HG03571 (cell line): ENCODE measurements around the gene DEUP1.
"Not testable (repeated sequence)": the region's sequence is repeated elsewhere in the genome, so short reads cannot be mapped to it uniquely, and the experiment has no call there.

Experiments
- ATAC-seq: cut with Tn5 transposase; IDR thresholded peaks from one replicate; pipeline ENCODE4 v1.9.1; 2021; ENCODE audit not compliant: unreplicated experiment

Gene DEUP1

GRCh38 chr11:93359396-93359795 is 28.9 kb downstream of the DEUP1 start:
- ATAC-seq, result no peak

- no peak for ATAC-seq
These were observed 30.9 kb downstream of the DEUP1 start for GRCh38 chr11:93361435-93361834.

- no peak for ATAC-seq
These were observed 37.5 kb downstream of the DEUP1 start for GRCh38 chr11:93368022-93368421.

GRCh38 chr11:93370260-93370659 is 39.7 kb downstream of the DEUP1 start:
- no peak for ATAC-seq

GRCh38 chr11:93389737-93390136 is 59.2 kb downstream of the DEUP1 start:
- ATAC-seq, result no peak

- ATAC-seq, result no peak
These were observed 62.3 kb downstream of the DEUP1 start for GRCh38 chr11:93392867-93393266.

GRCh38 chr11:93393386-93393785 is 62.8 kb downstream of the DEUP1 start:
- ATAC-seq, result no peak

GRCh38 chr11:93394488-93394887 is 63.9 kb downstream of the DEUP1 start:
- ATAC-seq, result no peak

GRCh38 chr11:93396316-93396715 is 65.8 kb downstream of the DEUP1 start:
- ATAC-seq, result no peak

- ATAC-seq, result no peak
These were observed 73.4 kb downstream of the DEUP1 start for GRCh38 chr11:93403930-93404329.

- no peak for ATAC-seq
These were observed 77.3 kb downstream of the DEUP1 start for GRCh38 chr11:93407777-93408401.

- no peak for ATAC-seq
These were observed 79.9 kb downstream of the DEUP1 start for GRCh38 chr11:93410441-93410840.

- ATAC-seq, result no peak
These were observed 81.2 kb downstream of the DEUP1 start for GRCh38 chr11:93411705-93412104.

- no peak for ATAC-seq
These were observed 101.7 kb downstream of the DEUP1 start for GRCh38 chr11:93432247-93432646.

- not testable (repeated sequence) for ATAC-seq
These were observed 112.7 kb downstream of the DEUP1 start for GRCh38 chr11:93443232-93443631.

GRCh38 chr11:93444617-93445073 is 114.1 kb downstream of the DEUP1 start:
- no peak for ATAC-seq

GRCh38 chr11:93458286-93458685 is 127.7 kb downstream of the DEUP1 start:
- no peak for ATAC-seq

GRCh38 chr11:93463666-93464065 is 133.1 kb downstream of the DEUP1 start:
- ATAC-seq, result not testable (repeated sequence)

- no peak for ATAC-seq
These were observed 134.5 kb downstream of the DEUP1 start for GRCh38 chr11:93464927-93465540.

GRCh38 chr11:93467054-93467453 is 136.5 kb downstream of the DEUP1 start:
- ATAC-seq, result no peak

GRCh38 chr11:93468290-93468689 is 137.7 kb downstream of the DEUP1 start:
- ATAC-seq, result no peak

- ATAC-seq, result no peak
These were observed 143.6 kb downstream of the DEUP1 start for GRCh38 chr11:93474123-93474522.

GRCh38 chr11:93476796-93477195 is 146.3 kb downstream of the DEUP1 start:
- no peak for ATAC-seq
